ENCODE measurements around the gene STING1. TPM values are rescaled to one million over a fixed set of nuclear protein-coding genes. Genes with fewer than 3 reads are reported as not detected.
"Not testable (repeated sequence)": the region's sequence is repeated elsewhere in the genome, so short reads cannot be mapped to it uniquely, and the experiment has no call there.

Gene STING1
- polyA plus RNA-seq, 1 of the 3 experiments (the other 2 are of a cell fraction): 98.4 TPM

- ChIA-PET CTCF (interaction anchor here (0.6 to 13.0 kb wide), 34 partner anchors 10 to 252 kb away, joined by 3 to 324 read pairs (median 4); partner anchors contain the start of genes DNAJC18, PROB1 and SPATA24), POLR2A (interaction anchor here (0.7 to 2.2 kb wide), 3 partner anchors 74 to 90 kb away, joined by 3 to 7 read pairs (median 7); partner anchors contain the start of gene DNAJC18)
- Histone ChIP-seq H3K9me2 (no peaks in the 10 kb centered on the region), H3K4me3 (ENCODE audit: low read depth in 2 of 2, low read length in 1 of 2) (no peak overlapping the region), H3K79me2 (ENCODE audit: insufficient read depth) (no peaks in the 10 kb centered on the region), H2AFZ (ENCODE audit: low read depth) (no peak overlapping the region), H4K20me1 (ENCODE audit: insufficient read depth) (no peaks in the 10 kb centered on the region), H3F3A (replicated peaks; ENCODE audit: insufficient read depth) (peaks cover 8% of the 10 kb centered on the region), H3K4me2 (no peak overlapping the region), H3K4me1 (ENCODE audit: control insufficient read depth in 1 of 2, insufficient read depth in 2 of 2, low read depth in 1 of 2, low read length in 1 of 2) (peaks cover 3 to 4% of the 10 kb centered on the region in 2 experiments; a peak in 1 of 4 replicates), H3K9me3 (no peaks in the 10 kb centered on the region), H3K9ac (no peak overlapping the region), H3K27me3 (ENCODE audit: insufficient read depth) (no peaks in the 10 kb centered on the region), H3K36me3 (replicated peaks in 1 of 2; ENCODE audit: control insufficient read depth in 1 of 2, insufficient read depth in 2 of 2, low read length in 1 of 2) (no peaks in the 10 kb centered on the region), H3K27ac (ENCODE audit: low read depth in 2 of 2, low read length in 1 of 2) (no peak overlapping the region)
- 79% methylated on average over 6 of the region's 6 CpGs for WGBS (ENCODE audit: low lambda C conversion rate)
- no peak for TF ChIP-seq SIN3A (IDR thresholded peaks at IDR 0.05; ENCODE audit: borderline replicate concordance, low read depth, low read length)
- no peak for TF ChIP-seq YY1 (IDR thresholded peaks at IDR 0.05; ENCODE audit: low read depth)
- TF ChIP-seq TAF1 (IDR thresholded peaks at IDR 0.05; ENCODE audit: borderline replicate concordance, low read depth, low read length): no peak
- TF ChIP-seq TEAD4 (IDR thresholded peaks at IDR 0.05; ENCODE audit: borderline replicate concordance, insufficient read depth): no peak
- TF ChIP-seq POLR2AphosphoS5 (IDR thresholded peaks at IDR 0.05; ENCODE audit: low read depth, low read length): no peak
- TF ChIP-seq, protein P1, sequence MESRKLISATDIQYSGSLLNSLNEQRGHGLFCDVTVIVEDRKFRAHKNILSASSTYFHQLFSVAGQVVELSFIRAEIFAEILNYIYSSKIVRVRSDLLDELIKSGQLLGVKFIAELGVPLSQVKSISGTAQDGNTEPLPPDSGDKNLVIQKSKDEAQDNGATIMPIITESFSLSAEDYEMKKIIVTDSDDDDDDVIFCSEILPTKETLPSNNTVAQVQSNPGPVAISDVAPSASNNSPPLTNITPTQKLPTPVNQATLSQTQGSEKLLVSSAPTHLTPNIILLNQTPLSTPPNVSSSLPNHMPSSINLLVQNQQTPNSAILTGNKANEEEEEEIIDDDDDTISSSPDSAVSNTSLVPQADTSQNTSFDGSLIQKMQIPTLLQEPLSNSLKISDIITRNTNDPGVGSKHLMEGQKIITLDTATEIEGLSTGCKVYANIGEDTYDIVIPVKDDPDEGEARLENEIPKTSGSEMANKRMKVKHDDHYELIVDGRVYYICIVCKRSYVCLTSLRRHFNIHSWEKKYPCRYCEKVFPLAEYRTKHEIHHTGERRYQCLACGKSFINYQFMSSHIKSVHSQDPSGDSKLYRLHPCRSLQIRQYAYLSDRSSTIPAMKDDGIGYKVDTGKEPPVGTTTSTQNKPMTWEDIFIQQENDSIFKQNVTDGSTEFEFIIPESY (IDR thresholded peaks at IDR 0.05; ENCODE audit: borderline replicate concordance, low read depth): no peak
- no peak for TF ChIP-seq RCOR1 (IDR thresholded peaks at IDR 0.05; ENCODE audit: low read length)
- no peak for TF ChIP-seq ELF1 (IDR thresholded peaks at IDR 0.05)
- TF ChIP-seq FOSL2 (IDR thresholded peaks at IDR 0.05; ENCODE audit: borderline replicate concordance, low read depth): no peak
- TF ChIP-seq, protein P2, sequence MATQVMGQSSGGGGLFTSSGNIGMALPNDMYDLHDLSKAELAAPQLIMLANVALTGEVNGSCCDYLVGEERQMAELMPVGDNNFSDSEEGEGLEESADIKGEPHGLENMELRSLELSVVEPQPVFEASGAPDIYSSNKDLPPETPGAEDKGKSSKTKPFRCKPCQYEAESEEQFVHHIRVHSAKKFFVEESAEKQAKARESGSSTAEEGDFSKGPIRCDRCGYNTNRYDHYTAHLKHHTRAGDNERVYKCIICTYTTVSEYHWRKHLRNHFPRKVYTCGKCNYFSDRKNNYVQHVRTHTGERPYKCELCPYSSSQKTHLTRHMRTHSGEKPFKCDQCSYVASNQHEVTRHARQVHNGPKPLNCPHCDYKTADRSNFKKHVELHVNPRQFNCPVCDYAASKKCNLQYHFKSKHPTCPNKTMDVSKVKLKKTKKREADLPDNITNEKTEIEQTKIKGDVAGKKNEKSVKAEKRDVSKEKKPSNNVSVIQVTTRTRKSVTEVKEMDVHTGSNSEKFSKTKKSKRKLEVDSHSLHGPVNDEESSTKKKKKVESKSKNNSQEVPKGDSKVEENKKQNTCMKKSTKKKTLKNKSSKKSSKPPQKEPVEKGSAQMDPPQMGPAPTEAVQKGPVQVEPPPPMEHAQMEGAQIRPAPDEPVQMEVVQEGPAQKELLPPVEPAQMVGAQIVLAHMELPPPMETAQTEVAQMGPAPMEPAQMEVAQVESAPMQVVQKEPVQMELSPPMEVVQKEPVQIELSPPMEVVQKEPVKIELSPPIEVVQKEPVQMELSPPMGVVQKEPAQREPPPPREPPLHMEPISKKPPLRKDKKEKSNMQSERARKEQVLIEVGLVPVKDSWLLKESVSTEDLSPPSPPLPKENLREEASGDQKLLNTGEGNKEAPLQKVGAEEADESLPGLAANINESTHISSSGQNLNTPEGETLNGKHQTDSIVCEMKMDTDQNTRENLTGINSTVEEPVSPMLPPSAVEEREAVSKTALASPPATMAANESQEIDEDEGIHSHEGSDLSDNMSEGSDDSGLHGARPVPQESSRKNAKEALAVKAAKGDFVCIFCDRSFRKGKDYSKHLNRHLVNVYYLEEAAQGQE (IDR thresholded peaks at IDR 0.05; ENCODE audit: low read depth, low read length): no peak
- TF ChIP-seq, protein P3, sequence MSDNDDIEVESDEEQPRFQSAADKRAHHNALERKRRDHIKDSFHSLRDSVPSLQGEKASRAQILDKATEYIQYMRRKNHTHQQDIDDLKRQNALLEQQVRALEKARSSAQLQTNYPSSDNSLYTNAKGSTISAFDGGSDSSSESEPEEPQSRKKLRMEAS (IDR thresholded peaks at IDR 0.05; ENCODE audit: low read depth): no peak
- TF ChIP-seq NFIC (IDR thresholded peaks at IDR 0.05; ENCODE audit: borderline replicate concordance): no peak
- TF ChIP-seq FOXM1 (IDR thresholded peaks at IDR 0.05; ENCODE audit: low read depth): no peak
- no peak for TF ChIP-seq GATA2 (CRISPR knock-in tag; IDR thresholded peaks at IDR 0.05)
- no peak for TF ChIP-seq MXI1 (IDR thresholded peaks at IDR 0.05; ENCODE audit: low read depth, low read length)
- no peak for TF ChIP-seq RAD21 (IDR thresholded peaks at IDR 0.05; ENCODE audit: low read length)
- no peak for TF ChIP-seq RXRA (IDR thresholded peaks at IDR 0.05; ENCODE audit: borderline replicate concordance, low read depth)
- no peak for TF ChIP-seq IRF3 (IDR thresholded peaks at IDR 0.05; ENCODE audit: low read depth, low read length)
- no peak for DNase-seq
Measured at GRCh38 chr5:139512786-139513390, 30.3 kb upstream of the STING1 start.

DNA sequence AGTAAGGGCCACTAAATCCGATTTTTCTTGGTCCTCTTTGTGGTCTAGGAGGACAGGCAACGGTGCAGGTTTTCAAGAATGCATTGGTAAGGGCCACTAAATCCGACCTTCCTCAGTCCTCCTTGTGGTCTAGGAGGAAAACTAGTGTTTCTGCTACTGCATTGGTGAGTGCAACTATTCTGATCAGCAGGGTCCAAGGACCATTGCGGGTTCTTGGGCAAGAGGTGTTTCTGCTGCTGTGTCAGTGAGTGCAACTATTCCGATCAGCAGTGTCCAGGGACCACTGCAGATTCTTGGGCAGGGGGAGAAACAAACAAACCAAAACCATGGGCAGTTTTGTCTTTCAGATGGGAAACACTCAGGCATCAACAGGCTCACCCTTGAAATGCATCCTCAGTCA, 22.2 kb upstream of the STING1 start:
- CTCF ChIA-PET: interaction anchor here (0.6 to 2.4 kb wide), 3 partner anchors 70 to 261 kb away, joined by 3 to 7 read pairs (median 3); no protein-coding TSS in a partner anchor
- H3K27ac ChIP-seq (ENCODE audit: low read depth in 2 of 2, low read length in 1 of 2); H3K9me2 ChIP-seq; H3K36me3 ChIP-seq (replicated peaks in 1 of 2; ENCODE audit: control insufficient read depth in 1 of 2, insufficient read depth in 2 of 2, low read length in 1 of 2); POLR2A ChIA-PET; H3K4me1 ChIP-seq (ENCODE audit: control insufficient read depth in 1 of 2, insufficient read depth in 2 of 2, low read depth in 1 of 2, low read length in 1 of 2); H4K20me1 ChIP-seq (ENCODE audit: insufficient read depth); H2AFZ ChIP-seq (ENCODE audit: low read depth); H3K4me2 ChIP-seq; H3K9me3 ChIP-seq; H3F3A ChIP-seq (replicated peaks; ENCODE audit: insufficient read depth); H3K79me2 ChIP-seq (ENCODE audit: insufficient read depth); H3K9ac ChIP-seq; H3K27me3 ChIP-seq (ENCODE audit: insufficient read depth); H3K4me3 ChIP-seq (ENCODE audit: low read depth in 2 of 2, low read length in 1 of 2); DNase-seq: not testable (repeated sequence)
- 58% methylated on average over 5 of the region's 5 CpGs for WGBS (ENCODE audit: low lambda C conversion rate)
